GM18511 (cell line): ENCODE results near the gene CABP7.

Experiments used
- ATAC-seq: cut with Tn5 transposase; IDR thresholded peaks from one replicate; pipeline ENCODE4 v1.9.1; 2021; ENCODE audit warnings: mild to moderate bottlenecking, moderate library complexity; ENCODE audit not compliant: unreplicated experiment

Gene CABP7

GRCh38 chr22:29722151-29722550, 2.3 kb downstream of the CABP7 start:
- no peak for ATAC-seq

- no peak for ATAC-seq
Observed at GRCh38 chr22:29722587-29722986, 2.8 kb downstream of the CABP7 start.

- ATAC-seq: no peak
Observed at GRCh38 chr22:29723766-29724165, 4.0 kb downstream of the CABP7 start.

- ATAC-seq: no peak
Observed at GRCh38 chr22:29724843-29725242, 5.0 kb downstream of the CABP7 start.

GRCh38 chr22:29726106-29726505, 6.3 kb downstream of the CABP7 start:
- no peak for ATAC-seq

- no peak for ATAC-seq
Observed at GRCh38 chr22:29726512-29727130, 6.8 kb downstream of the CABP7 start.

GRCh38 chr22:29727131-29727523, 7.3 kb downstream of the CABP7 start:
- no peak for ATAC-seq

DNA sequence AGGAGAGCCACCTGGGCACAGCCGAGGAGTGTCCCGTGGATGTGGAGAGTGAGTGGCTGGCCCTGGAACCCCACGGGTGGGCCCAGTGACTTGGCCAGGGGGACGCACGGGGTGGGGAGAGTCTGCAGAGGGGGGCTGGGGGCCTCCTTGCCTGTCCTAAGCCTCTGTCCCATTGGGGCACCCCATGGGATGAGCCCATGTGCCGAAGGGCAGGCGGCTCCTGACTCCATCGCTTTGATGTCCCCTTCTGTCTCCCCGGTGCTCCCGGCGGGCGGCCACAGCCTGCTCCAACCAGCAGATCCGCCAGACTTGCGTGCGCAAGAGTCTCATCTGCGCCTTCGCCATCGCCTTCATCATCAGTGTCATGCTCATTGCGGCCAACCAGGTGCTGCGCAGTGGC, 9.4 kb downstream of the CABP7 start:
- no peak for ATAC-seq

DNA sequence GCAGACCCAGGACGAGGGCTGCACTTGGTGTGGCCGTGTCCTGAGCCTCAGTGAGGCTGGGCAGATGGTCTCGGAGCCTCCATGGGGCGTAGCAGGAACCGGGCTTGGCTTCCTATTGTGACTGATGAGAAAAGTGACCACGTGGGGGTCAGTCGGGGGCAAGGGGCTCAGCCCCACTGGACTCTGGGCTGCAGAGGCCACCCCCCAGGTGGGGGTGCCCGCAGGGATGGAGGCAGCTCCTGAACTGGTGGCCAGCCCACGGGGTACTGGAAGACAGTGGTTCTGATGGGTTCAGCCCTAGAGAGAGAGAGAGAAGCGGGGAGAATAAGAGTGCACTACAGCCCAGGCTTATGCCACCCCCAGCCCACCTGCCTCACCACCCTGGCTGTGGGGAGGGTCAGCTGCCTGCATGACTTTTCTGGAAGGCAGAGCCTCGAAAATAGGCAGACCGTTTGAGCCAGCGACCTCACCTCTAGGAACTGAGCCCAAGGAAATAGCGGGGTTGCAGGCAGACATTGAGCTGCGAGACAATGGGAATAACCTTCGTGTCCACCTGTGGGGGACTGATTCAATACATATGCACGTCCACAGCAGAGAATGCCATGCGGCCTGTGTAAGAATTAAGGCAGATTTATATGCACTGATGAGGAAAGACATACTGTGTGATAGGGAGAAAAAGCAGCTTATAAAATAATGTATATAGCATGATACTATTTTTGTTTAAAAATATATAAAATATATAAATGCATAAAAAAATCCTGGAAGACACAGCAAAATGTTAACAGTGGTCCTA, 11.5 kb downstream of the CABP7 start:
- no peak for ATAC-seq

- ATAC-seq: no peak
Observed at GRCh38 chr22:29732883-29733282, 13.1 kb downstream of the CABP7 start.

DNA sequence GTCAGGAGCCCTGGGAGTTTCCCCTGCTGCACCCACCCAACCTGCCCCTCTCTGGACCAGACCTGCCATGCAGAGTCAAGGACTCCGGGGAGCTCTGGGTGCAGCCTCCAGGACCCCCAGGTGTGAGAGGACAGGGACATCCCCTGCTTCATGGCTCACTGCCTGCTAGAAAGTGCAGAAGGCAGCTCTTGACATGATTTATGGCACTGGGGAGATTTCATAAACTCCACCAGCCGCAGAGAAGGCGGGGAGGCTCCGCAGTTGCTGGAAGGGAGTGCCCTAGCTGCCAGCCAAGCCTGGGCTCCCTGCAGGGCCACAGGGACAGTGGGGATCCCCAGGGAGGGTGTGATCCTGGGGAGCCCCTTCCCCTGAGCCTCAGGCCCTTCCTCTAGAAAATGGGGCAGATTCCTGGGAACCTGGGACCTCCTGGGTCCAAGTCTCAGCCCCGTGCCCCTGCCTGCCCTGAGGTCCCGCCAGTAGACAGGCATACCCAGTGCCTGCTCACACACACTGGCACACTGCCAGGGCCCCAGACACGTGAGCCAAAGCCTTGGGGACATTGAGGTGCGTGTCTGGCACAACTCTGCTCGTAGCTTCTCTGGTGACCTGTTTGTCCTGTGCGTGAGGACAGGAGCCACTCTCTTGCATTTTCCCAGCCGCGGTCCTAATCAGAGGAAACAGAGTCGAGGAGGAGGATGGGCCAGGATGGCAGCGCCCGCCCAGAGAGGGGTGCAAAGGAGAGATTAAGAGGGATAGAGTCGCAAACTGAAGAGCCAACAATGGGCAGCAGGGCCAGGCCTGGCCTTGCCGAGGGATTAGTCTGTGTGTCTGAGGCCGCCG, 13.8 kb downstream of the CABP7 start:
- no peak for ATAC-seq

- no peak for ATAC-seq
Observed at GRCh38 chr22:29734406-29734805, 14.6 kb downstream of the CABP7 start.

- no peak for ATAC-seq
Observed at GRCh38 chr22:29734838-29735237, 15.0 kb downstream of the CABP7 start.

DNA sequence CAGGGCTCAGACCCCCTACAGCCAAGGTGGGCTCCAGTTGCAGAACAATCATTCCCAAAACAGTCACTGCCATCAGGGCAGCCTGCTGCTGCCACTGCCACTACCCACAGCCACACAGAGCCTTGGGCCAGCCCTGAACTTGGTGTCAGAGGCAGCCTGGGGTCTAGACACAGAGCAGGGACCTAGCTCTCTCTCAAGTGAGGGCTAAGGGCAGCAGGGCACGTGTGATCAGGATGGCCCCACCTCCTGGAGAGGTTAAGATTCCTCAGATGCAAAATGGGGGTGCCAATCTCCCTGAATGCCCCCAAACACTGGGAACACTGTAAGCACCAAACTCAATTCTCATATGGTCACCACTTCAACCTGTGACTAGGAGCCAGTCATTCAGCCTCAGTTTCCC, 15.6 kb downstream of the CABP7 start:
- ATAC-seq: no peak

GRCh38 chr22:29737251-29738117, 17.7 kb downstream of the CABP7 start:
- ATAC-seq: no peak

DNA sequence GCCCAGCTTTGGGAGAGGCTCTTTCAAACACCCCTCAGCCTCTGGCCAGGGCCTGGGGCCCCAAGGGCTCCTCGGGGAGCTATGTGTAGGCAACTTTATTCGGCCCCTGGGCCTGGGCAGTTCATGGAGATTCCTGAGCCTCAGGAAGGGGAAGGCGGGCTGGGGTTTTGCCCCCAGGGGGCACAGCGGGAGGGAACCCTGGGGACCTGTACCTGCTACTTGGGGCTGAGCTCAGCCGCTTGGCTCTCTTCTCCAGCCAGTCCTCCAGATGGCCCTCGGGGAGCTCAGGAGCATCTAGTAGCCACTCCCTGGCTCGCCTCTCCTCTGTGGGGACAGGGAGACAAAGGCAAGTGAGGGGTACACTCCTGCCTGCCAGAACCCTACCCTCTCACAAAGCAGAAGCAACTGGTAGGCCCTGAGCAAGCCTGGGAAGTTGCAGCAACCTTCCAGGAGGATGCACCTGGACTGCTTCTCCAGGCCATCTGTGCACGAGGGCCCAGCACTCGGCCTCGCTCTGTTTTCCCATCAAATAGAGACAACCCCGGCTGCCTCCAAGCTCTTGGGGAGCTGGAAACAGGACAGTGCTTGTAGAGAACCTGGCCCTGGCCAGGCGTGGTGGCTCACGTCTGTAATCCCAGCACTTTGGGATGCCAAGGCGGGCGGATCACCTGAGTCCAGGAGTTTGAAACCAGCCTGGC, 18.5 kb downstream of the CABP7 start:
- ATAC-seq: no peak

DNA sequence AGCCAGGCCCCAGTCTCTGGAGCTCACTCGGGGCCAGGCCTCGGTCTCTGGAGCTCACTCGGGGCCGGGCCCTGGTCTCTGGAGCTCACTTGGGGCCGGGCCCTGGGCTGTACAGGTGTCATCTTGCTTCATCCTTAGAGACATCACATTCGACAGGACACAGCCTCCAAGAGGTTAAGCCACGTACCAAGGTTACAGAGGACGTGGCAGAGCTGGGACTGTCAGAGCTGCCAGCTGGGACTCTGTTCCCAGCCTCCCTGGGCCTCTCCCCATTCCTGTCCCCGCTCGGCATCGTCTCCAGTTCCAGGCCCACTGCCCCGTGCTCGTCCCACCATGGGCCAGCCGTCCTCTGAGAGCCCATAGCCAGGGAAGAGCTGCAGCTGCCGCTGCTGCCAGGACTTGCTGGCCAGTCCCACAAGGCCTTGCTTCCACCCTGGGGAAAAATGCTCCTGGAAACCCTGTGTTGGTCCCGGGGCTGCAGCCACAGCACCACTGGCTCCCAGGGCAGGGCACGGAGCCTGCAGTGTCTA, 19.6 kb downstream of the CABP7 start:
- no peak for ATAC-seq

- ATAC-seq: no peak
Observed at GRCh38 chr22:29740216-29740615, 20.4 kb downstream of the CABP7 start.

GRCh38 chr22:29741926-29742325, 22.1 kb downstream of the CABP7 start:
- ATAC-seq: no peak

GRCh38 chr22:29742326-29742725, 22.5 kb downstream of the CABP7 start:
- no peak for ATAC-seq
